ENCODE results near the gene DOK7.

DOK7 gene

GRCh38 chr4:3462790-3463415 lies at the start of gene DOK7:
Gene DOK7, plus strand, starts transcription at chr4:3463306. Its CDS starts 70 bp downstream, at chr4:3463376.
- H3K27ac ChIP-seq = peak within 1 kb of the TSS; percentile 62
- TF ChIP-seq CTCF (conservative IDR thresholded peaks at IDR 0.05) (no peak), ZFX (IDR thresholded peaks at IDR 0.05) (no peak)

- TF ChIP-seq ZFX (IDR thresholded peaks at IDR 0.05) (no peak), CTCF (conservative IDR thresholded peaks at IDR 0.05) (no peak)
- no peak overlapping the region for H3K27ac ChIP-seq
These were observed 49.3 kb upstream of the DOK7 start for GRCh38 chr4:3413675-3414420.

- TF ChIP-seq CTCF (conservative IDR thresholded peaks at IDR 0.05) = no peak
- TF ChIP-seq ZFX (IDR thresholded peaks at IDR 0.05) = no peak
- H3K27ac ChIP-seq = no peak overlapping the region
These were observed 48.5 kb upstream of the DOK7 start for GRCh38 chr4:3414421-3415279.

GRCh38 chr4:3415471-3416141 lies 47.5 kb upstream of the DOK7 start:
- no peak overlapping the region for H3K27ac ChIP-seq
- TF ChIP-seq CTCF (conservative IDR thresholded peaks at IDR 0.05) (no peak), ZFX (IDR thresholded peaks at IDR 0.05) (no peak)

GRCh38 chr4:3416270-3416669 lies 46.8 kb upstream of the DOK7 start:
- TF ChIP-seq ZFX (IDR thresholded peaks at IDR 0.05) = no peak
- no peak for TF ChIP-seq CTCF (conservative IDR thresholded peaks at IDR 0.05)
- no peak overlapping the region for H3K27ac ChIP-seq

- TF ChIP-seq CTCF (conservative IDR thresholded peaks at IDR 0.05) (no peak), ZFX (IDR thresholded peaks at IDR 0.05) (no peak)
- H3K27ac ChIP-seq = no peak overlapping the region
These were observed 46.3 kb upstream of the DOK7 start for GRCh38 chr4:3416821-3417221.

Measured in C4-2B (cell line).